ENCODE results near the gene SYPL1. TPM values are rescaled to one million over a fixed set of nuclear protein-coding genes. Genes with fewer than 3 reads are reported as not detected.

Gene SYPL1
- total RNA-seq, 1 donor, result 36.9 TPM

- no peak overlapping the region for H3K4me2 ChIP-seq (ENCODE audit: insufficient read depth, low read length)
- no peaks in the 10 kb centered on the region for H3K9me3 ChIP-seq (ENCODE audit: low read depth, low read length)
- H4K20me1 ChIP-seq (ENCODE audit: insufficient read depth, low read length), result no peaks in the 10 kb centered on the region
- H3K27me3 ChIP-seq (ENCODE audit: insufficient read depth, low read length), result no peaks in the 10 kb centered on the region
- TF ChIP-seq CTCF (IDR thresholded peaks at IDR 0.05; ENCODE audit: extremely low read depth, low read depth, low read length), result no peak
- no peak overlapping the region for H2AFZ ChIP-seq (ENCODE audit: low read length)
- no peaks in the 10 kb centered on the region for H3K79me2 ChIP-seq (ENCODE audit: insufficient read depth, low read length)
- no peak overlapping the region for H3K4me3 ChIP-seq (ENCODE audit: insufficient read depth, low read length)
- DNase-seq (ENCODE audit: insufficient read length, low spot score, missing footprints), result no peak
- no peaks in the 10 kb centered on the region for H3K36me3 ChIP-seq (ENCODE audit: insufficient read depth, low read length)
- H3K4me1 ChIP-seq (ENCODE audit: insufficient read depth, low read length), result peaks cover 4% of the 10 kb centered on the region
- H3K27ac ChIP-seq (ENCODE audit: low read depth, low read length), result no peak overlapping the region
These were observed 39.4 kb downstream of the SYPL1 start for GRCh38 chr7:106072715-106073091.

- TF ChIP-seq CTCF (IDR thresholded peaks at IDR 0.05; ENCODE audit: extremely low read depth, low read depth, low read length), result no peak
- no peak overlapping the region for H3K27ac ChIP-seq (ENCODE audit: low read depth, low read length)
These were observed 40.0 kb downstream of the SYPL1 start for GRCh38 chr7:106071999-106072714.

GRCh38 chr7:106071356-106071998 is 40.6 kb downstream of the SYPL1 start:
- Histone ChIP-seq H3K27me3 (ENCODE audit: insufficient read depth, low read length) (no peaks in the 10 kb centered on the region), H3K9me3 (ENCODE audit: low read depth, low read length) (no peaks in the 10 kb centered on the region), H3K4me3 (ENCODE audit: insufficient read depth, low read length) (no peak overlapping the region), H3K36me3 (ENCODE audit: insufficient read depth, low read length) (no peaks in the 10 kb centered on the region), H3K4me2 (ENCODE audit: insufficient read depth, low read length) (no peak overlapping the region), H3K79me2 (ENCODE audit: insufficient read depth, low read length) (no peaks in the 10 kb centered on the region), H4K20me1 (ENCODE audit: insufficient read depth, low read length) (no peaks in the 10 kb centered on the region), H3K4me1 (ENCODE audit: insufficient read depth, low read length) (peaks cover 4% of the 10 kb centered on the region), H3K27ac (ENCODE audit: low read depth, low read length) (no peak overlapping the region), H2AFZ (ENCODE audit: low read length) (peak overlapping the region; percentile 81)
- DNase-seq (ENCODE audit: insufficient read length, low spot score, missing footprints), result no peak
- no peak for TF ChIP-seq CTCF (IDR thresholded peaks at IDR 0.05; ENCODE audit: extremely low read depth, low read depth, low read length)

More at GRCh38 chr7:106071999-106072714, 40.0 kb downstream of the SYPL1 start:
- no peak overlapping the region for H3K4me2 ChIP-seq (ENCODE audit: insufficient read depth, low read length)
- no peaks in the 10 kb centered on the region for H3K79me2 ChIP-seq (ENCODE audit: insufficient read depth, low read length)
- peaks cover 4% of the 10 kb centered on the region for H3K4me1 ChIP-seq (ENCODE audit: insufficient read depth, low read length)
- no peak for DNase-seq (ENCODE audit: insufficient read length, low spot score, missing footprints)
- H3K9me3 ChIP-seq (ENCODE audit: low read depth, low read length), result no peaks in the 10 kb centered on the region
- no peaks in the 10 kb centered on the region for H4K20me1 ChIP-seq (ENCODE audit: insufficient read depth, low read length)
- no peaks in the 10 kb centered on the region for H3K27me3 ChIP-seq (ENCODE audit: insufficient read depth, low read length)
- H3K4me3 ChIP-seq (ENCODE audit: insufficient read depth, low read length), result no peak overlapping the region
- H2AFZ ChIP-seq (ENCODE audit: low read length), result no peak overlapping the region
- H3K36me3 ChIP-seq (ENCODE audit: insufficient read depth, low read length), result no peaks in the 10 kb centered on the region

GRCh38 chr7:106070567-106071254 is 41.4 kb downstream of the SYPL1 start:
- TF ChIP-seq CTCF (IDR thresholded peaks at IDR 0.05; ENCODE audit: extremely low read depth, low read depth, low read length), result no peak
- H3K4me1 ChIP-seq (ENCODE audit: insufficient read depth, low read length), result peaks cover 10% of the 10 kb centered on the region
- no peak overlapping the region for H3K4me2 ChIP-seq (ENCODE audit: insufficient read depth, low read length)
- H3K4me3 ChIP-seq (ENCODE audit: insufficient read depth, low read length), result no peak overlapping the region
- no peaks in the 10 kb centered on the region for H3K36me3 ChIP-seq (ENCODE audit: insufficient read depth, low read length)
- H3K27me3 ChIP-seq (ENCODE audit: insufficient read depth, low read length), result no peaks in the 10 kb centered on the region
- H3K9me3 ChIP-seq (ENCODE audit: low read depth, low read length), result no peaks in the 10 kb centered on the region
- no peaks in the 10 kb centered on the region for H4K20me1 ChIP-seq (ENCODE audit: insufficient read depth, low read length)
- no peak for DNase-seq (ENCODE audit: insufficient read length, low spot score, missing footprints)
- H2AFZ ChIP-seq (ENCODE audit: low read length), result no peak overlapping the region
- no peak overlapping the region for H3K27ac ChIP-seq (ENCODE audit: low read depth, low read length)
- no peaks in the 10 kb centered on the region for H3K79me2 ChIP-seq (ENCODE audit: insufficient read depth, low read length)
